Activated naive CD4-positive, alpha-beta T cell treated with anti-CD3 and anti-CD28 coated beads, Interleukin-2, amount 50 U/mL, for 24 hours (primary cell): ENCODE results near the gene AMZ1.
A peak's percentile ranks its signal among the peaks of the same experiment; 100 is the strongest.

Source experiments
- H3K27ac Mint-ChIP-seq: one replicate; pipeline ENCODE4 v1.8.0; 2021; ENCODE audit warnings: mild to moderate bottlenecking, mixed read lengths
- H3K27me3 Mint-ChIP-seq: one replicate; pipeline ENCODE4 v1.8.0; 2021; ENCODE audit warnings: mixed read lengths
- H3K36me3 Mint-ChIP-seq: one replicate; pipeline ENCODE4 v1.8.0; 2021; ENCODE audit warnings: mixed read lengths
- H3K4me1 Mint-ChIP-seq: one replicate; pipeline ENCODE4 v1.8.0; 2021; ENCODE audit warnings: mixed read lengths
- H3K4me3 Mint-ChIP-seq: one replicate; pipeline ENCODE4 v1.8.0; 2021; ENCODE audit warnings: mild to moderate bottlenecking, mixed read lengths
- H3K9me3 Mint-ChIP-seq: one replicate; pipeline ENCODE4 v1.8.0; 2021; ENCODE audit warnings: mixed read lengths

AMZ1 gene

DNA sequence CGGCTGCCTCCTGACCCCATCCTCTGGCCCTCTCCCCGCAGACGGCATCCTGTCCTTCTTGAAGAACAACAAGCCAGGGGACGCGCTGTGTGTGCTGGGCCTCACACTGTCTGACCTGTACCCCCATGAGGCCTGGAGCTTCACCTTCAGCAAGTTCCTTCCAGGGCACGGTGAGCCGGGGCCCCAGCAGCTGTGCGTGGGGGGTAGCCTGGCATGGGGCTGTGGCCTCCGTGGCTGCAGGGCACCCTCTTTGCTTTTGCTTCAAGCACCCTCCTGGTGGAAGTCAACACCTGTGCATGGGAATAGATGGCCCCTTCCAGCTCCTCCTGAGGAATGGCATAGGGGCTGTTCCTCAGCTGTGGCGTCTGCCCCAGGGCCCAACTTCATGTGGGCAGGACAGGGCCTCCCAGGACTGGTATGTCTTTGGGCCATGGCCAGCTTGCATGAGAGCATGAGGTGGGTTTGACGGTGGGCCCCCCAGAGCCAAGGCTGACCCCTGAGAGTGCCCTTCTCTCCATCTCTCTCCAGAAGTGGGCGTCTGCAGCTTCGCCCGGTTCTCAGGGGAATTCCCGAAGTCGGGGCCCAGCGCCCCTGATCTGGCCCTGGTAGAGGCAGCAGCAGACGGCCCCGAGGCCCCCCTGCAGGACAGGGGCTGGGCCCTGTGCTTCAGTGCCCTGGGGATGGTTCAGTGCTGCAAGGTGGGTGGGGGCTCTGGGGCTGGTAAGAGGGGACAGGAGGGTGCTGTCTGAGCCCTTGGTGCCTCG is 20.7 kb downstream of the AMZ1 start:
- Mint-ChIP-seq H3K36me3 (no peaks in the 10 kb centered on the region), H3K4me1 (peaks cover 23% of the 10 kb centered on the region), H3K9me3 (no peaks in the 10 kb centered on the region), H3K27me3 (no peaks in the 10 kb centered on the region), H3K4me3 (no peak overlapping the region), H3K27ac (no peak overlapping the region)

DNA sequence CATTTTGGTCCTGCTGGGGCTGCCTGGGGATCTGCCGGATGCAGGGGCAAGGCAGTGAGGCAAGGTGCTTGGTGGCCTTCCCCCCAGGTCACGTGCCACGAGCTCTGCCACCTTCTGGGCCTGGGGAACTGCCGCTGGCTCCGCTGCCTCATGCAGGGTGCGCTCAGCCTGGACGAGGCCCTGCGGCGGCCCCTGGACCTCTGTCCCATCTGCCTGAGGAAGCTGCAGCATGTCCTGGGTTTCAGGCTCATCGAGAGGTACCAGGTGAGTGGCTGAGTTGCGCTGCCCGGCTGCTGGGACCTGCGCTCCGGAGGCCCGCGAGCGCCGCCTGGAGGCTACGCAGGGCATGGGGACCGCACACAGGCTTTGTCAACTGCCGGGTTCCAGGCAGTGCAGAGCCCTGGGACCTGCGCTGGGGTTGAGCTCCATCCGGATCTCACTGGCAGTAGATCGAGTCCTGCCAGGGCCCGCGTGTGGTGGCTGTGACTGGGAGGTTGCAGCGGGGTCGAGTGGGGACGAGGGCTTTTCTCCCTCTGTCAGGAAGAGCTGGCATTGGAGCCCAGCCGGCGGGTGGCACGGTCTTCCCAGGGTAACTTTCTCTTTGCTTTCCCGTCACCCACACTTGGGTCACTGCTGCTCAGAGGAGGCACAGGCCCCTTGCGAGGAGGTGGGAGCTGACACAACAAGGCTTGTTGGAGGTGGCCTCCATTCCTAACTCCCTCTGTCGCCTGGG is 21.7 kb downstream of the AMZ1 start:
- peak overlapping the region; percentile 35 for H3K27ac Mint-ChIP-seq
- no peaks in the 10 kb centered on the region for H3K9me3 Mint-ChIP-seq
- H3K4me3 Mint-ChIP-seq, result peak overlapping the region; percentile 62
- H3K27me3 Mint-ChIP-seq, result no peaks in the 10 kb centered on the region
- H3K36me3 Mint-ChIP-seq, result no peaks in the 10 kb centered on the region
- peaks cover 32% of the 10 kb centered on the region for H3K4me1 Mint-ChIP-seq

GRCh38 chr7:2710286-2710655 is 22.3 kb downstream of the AMZ1 start:
- Mint-ChIP-seq H3K4me3 (peak overlapping the region; percentile 4), H3K4me1 (peaks cover 38% of the 10 kb centered on the region), H3K9me3 (no peaks in the 10 kb centered on the region), H3K27me3 (peaks cover 2% of the 10 kb centered on the region), H3K27ac (no peak overlapping the region), H3K36me3 (no peaks in the 10 kb centered on the region)

DNA sequence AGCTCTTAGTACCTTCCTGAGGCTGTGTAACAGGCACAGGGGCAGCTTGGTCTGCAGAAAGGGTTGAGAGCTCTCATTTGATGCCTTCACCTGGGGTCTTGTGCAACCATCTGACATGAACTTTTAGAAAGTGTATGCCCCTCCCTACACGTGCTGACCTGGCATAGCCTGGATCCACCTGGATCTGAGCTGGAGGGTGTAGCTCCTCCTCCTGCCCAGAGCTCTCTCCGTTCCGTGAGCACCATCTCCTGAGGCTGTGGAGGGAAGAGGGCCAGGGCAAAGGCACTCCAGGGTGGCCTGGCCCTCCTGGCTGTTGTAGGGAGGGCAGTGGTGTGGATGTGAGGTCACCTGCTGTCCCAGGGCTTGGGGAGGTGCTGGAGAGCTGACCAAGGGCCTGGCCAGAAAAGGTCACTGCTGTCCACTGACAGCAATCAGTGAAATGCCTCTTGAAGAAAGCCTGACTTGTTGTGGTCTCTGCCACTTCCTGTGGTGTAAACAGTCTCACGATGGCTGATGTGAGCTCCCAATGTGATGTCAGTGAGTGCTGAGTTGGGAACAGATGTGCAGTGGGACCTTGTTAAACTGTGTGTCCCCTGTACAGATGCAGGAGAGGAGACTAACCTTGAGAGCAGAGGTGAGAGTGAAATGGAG is 23.0 kb downstream of the AMZ1 start:
- H3K4me3 Mint-ChIP-seq, result peak overlapping the region; percentile 5
- H3K36me3 Mint-ChIP-seq, result no peaks in the 10 kb centered on the region
- H3K27ac Mint-ChIP-seq, result peak overlapping the region; percentile 51
- peaks cover 45% of the 10 kb centered on the region for H3K4me1 Mint-ChIP-seq
- H3K9me3 Mint-ChIP-seq, result no peaks in the 10 kb centered on the region
- peaks cover 3% of the 10 kb centered on the region for H3K27me3 Mint-ChIP-seq

DNA sequence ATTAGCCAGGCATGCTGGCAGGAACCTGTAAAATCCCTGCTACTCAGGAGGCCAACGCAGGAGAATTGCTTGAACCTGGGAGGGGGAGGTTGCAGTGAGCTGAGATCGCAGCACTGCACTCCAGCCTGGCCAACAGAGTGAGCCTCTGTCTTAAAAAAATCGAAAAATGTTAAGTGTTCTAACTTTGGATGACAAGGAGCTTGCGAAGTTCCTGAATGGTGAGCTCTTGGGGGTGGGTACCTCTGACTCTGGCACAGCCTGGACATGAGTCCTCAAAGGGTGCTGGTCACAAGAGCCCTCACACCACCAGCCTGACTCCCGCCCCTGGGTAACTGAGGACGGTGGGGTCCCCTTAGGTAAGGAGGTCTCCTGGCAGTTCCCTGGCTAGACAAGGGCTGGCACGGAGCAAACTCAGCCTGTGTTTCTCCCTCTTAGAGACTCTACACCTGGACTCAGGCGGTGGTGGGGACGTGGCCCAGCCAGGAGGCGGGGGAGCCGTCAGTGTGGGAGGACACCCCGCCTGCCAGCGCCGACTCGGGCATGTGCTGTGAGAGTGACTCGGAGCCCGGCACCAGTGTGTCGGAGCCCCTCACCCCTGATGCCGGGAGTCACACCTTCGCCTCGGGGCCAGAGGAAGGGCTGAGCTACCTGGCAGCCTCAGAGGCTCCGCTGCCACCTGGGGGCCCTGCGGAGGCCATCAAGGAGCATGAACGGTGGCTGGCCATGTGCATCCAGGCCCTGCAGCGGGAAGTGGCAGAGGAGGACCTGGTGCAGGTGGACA is 24.1 kb downstream of the AMZ1 start:
- Mint-ChIP-seq H3K27ac (no peak overlapping the region), H3K27me3 (peaks cover 3% of the 10 kb centered on the region), H3K36me3 (no peaks in the 10 kb centered on the region), H3K4me3 (no peak overlapping the region), H3K9me3 (no peaks in the 10 kb centered on the region), H3K4me1 (peaks cover 56% of the 10 kb centered on the region)

DNA sequence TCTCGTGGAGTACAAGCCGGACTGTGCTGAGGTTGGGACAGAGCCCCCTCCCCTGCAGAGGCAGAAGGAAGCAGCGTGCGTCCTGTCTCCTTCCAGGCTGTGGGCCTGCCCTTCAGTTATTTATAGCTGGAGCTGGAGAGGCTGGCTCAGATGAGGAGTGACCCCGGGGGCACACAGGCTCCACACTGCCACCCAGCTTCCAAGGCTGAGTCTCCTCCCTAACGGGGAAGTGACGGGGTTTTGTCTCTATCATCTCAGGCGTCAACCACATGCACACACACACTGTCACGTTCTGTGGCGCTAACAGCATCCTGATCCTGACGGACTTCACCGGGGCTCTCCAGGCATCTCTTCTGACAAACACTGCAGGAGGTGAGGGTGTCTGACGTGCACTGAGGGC is 25.4 kb downstream of the AMZ1 start:
- Mint-ChIP-seq H3K9me3 (no peaks in the 10 kb centered on the region), H3K27me3 (peaks cover 3% of the 10 kb centered on the region), H3K4me1 (peaks cover 67% of the 10 kb centered on the region), H3K4me3 (no peak overlapping the region), H3K27ac (no peak overlapping the region), H3K36me3 (no peaks in the 10 kb centered on the region)

GRCh38 chr7:2713978-2714377 is 26.0 kb downstream of the AMZ1 start:
- Mint-ChIP-seq H3K9me3 (no peaks in the 10 kb centered on the region), H3K4me3 (no peak overlapping the region), H3K27ac (no peak overlapping the region), H3K4me1 (peaks cover 73% of the 10 kb centered on the region), H3K27me3 (peaks cover 3% of the 10 kb centered on the region), H3K36me3 (no peaks in the 10 kb centered on the region)

DNA sequence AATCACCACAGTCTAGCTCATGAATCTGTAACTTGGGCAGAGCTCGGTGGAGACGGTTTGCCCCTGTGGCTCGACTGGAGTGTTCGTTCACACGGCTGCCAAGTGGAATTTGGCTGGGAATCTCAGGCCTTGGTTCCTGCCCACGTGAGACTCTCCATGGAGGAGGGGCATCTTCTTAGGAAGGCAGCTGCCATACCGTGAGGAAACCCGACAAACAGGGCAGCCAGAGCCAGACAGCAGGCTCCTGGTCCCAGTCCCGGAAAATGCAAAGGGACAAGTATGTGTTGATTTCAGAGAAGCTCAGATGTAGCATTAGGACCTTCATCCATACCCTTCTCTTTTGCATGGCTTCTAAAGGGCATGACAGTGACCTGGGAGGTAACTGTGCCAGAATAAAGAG is 26.6 kb downstream of the AMZ1 start:
- Mint-ChIP-seq H3K27ac (peak overlapping the region; percentile 46), H3K4me1 (peaks cover 71% of the 10 kb centered on the region), H3K9me3 (no peaks in the 10 kb centered on the region), H3K4me3 (no peak overlapping the region), H3K27me3 (peaks cover 3% of the 10 kb centered on the region), H3K36me3 (no peaks in the 10 kb centered on the region)

DNA sequence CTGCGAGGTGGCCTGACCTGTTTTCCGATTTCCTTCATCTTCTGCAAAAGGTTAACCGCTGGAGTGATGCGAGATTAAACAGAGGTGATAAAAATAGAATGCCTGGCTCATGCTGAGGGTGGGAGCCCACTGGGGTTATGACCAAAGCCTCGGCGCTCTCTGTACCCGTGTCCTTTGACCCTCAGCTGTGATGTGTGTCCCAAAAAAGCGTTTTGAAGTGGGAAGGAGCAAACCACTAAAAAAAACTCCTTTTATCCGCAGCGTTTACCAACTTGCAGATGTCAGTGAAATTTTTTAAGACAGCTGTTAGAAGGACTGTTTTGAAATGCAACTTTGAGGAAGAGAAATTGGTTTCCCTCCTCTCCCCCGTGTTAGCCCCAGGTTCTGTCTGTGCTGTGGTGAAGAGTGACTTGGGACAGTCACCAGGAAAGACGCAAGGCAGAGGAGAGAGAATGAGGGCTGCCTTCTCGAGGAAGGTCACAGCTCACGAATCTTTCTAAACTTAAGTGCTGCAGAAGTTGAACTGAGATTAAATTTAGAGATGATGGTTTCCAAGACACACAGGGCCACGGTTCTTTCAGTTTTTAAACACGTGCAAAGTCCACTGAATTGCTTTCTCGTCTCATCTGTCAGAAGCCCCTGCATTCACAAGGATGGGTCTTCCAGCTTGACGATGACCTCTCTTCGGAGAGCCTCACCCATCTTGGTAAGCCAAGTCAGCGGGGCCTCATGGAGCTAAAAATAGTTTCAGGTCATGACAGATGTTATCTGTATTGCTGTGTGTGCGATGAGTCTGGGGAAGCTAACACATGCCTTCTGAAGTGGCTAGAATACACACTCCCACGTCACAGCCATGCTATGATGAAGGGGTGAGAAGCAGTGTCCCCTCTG is 27.6 kb downstream of the AMZ1 start:
- no peaks in the 10 kb centered on the region for H3K36me3 Mint-ChIP-seq
- peaks cover 68% of the 10 kb centered on the region for H3K4me1 Mint-ChIP-seq
- H3K27ac Mint-ChIP-seq, result peak overlapping the region; percentile 19
- H3K27me3 Mint-ChIP-seq, result peaks cover 3% of the 10 kb centered on the region
- H3K4me3 Mint-ChIP-seq, result peak overlapping the region; percentile 64
- H3K9me3 Mint-ChIP-seq, result no peaks in the 10 kb centered on the region

DNA sequence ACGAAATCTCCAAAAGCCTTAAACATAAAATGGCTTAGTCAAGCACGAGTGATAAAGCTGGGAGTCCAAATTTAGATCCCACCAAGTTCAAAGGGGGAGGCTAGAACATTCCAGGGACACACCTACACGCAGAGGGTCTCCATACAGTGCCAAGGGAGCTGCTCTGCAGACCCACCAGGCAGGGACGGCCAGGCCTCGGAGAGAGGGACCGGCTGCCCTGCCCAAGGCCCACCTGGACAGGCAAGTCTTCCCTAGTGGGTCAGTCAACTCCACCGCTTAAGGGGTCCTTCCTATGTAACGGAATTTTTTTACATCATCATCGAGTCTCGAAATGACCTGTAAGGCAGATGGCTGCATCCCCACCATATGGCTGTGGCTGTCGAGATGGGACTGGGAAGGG is 28.5 kb downstream of the AMZ1 start:
- no peaks in the 10 kb centered on the region for H3K36me3 Mint-ChIP-seq
- H3K4me3 Mint-ChIP-seq, result peak overlapping the region; percentile 64
- peaks cover 3% of the 10 kb centered on the region for H3K27me3 Mint-ChIP-seq
- H3K27ac Mint-ChIP-seq, result no peak overlapping the region
- H3K9me3 Mint-ChIP-seq, result no peaks in the 10 kb centered on the region
- peaks cover 64% of the 10 kb centered on the region for H3K4me1 Mint-ChIP-seq

DNA sequence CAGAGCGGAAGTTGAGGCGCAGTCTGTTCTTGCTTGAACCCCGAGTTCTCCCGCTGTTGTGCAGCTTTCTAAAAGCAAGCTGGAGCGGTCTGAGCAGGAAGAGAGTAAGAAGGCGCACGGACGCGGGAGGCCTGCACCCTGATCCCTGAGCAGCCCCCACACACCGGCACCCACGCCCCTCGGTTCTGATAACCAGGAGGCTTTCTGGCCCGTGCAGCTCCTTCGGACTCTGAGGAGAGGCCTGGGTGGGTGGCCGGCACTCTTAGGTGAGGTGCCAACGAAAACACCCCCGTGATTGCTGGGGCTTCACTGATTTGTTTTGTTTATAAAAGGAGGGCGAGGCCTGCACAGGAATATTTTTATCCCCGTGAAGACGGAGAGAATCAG is 28.9 kb downstream of the AMZ1 start:
- no peak overlapping the region for H3K4me3 Mint-ChIP-seq
- H3K4me1 Mint-ChIP-seq, result peaks cover 64% of the 10 kb centered on the region
- no peaks in the 10 kb centered on the region for H3K9me3 Mint-ChIP-seq
- no peaks in the 10 kb centered on the region for H3K36me3 Mint-ChIP-seq
- H3K27me3 Mint-ChIP-seq, result peaks cover 3% of the 10 kb centered on the region
- H3K27ac Mint-ChIP-seq, result no peak overlapping the region

- H3K27ac Mint-ChIP-seq, result peak overlapping the region; percentile 35
- peaks cover 3% of the 10 kb centered on the region for H3K27me3 Mint-ChIP-seq
- H3K9me3 Mint-ChIP-seq, result no peaks in the 10 kb centered on the region
- H3K4me3 Mint-ChIP-seq, result peak overlapping the region; percentile 26
- H3K36me3 Mint-ChIP-seq, result no peaks in the 10 kb centered on the region
- peaks cover 64% of the 10 kb centered on the region for H3K4me1 Mint-ChIP-seq
Measured at GRCh38 chr7:2717293-2718261, 29.6 kb downstream of the AMZ1 start.

DNA sequence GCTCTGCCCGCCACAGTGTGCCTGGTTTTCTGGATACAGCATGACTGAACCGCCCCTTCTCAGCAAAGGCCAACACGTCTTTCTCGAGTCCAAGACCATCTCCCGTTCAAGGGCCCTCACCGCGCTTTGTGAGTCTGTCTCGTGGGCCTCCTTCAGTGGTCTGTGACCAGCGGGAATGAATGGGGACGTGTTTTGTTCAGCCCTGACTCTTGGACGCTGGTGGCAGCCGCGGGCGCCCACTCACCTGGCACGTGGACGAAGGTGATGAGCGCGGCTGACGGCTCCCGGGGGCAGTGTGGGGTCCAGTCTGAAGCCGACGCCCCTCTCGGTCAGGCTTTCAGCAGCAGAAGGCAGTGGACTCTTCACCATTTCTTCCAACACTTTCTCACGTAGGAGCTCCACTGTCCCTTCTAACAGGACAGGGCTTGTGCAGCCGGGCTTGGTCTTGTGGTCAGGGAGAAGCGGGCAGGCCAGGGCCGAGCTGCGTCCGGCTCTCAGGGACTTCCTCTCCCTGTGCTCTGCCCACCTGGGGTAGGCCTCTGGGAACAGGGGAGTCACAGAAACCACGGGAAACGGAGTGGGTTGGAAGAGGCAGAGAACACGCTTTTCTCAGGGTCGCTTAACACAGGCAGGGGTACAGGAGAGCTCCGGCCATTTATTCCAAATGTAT is 30.4 kb downstream of the AMZ1 start:
- H3K4me3 Mint-ChIP-seq, result no peak overlapping the region
- peaks cover 64% of the 10 kb centered on the region for H3K4me1 Mint-ChIP-seq

More for the DNA sequence above, 30.4 kb downstream of the AMZ1 start:
- H3K27ac Mint-ChIP-seq, result peak overlapping the region; percentile 47
- no peaks in the 10 kb centered on the region for H3K36me3 Mint-ChIP-seq
- H3K27me3 Mint-ChIP-seq, result peaks cover 3% of the 10 kb centered on the region
- no peaks in the 10 kb centered on the region for H3K9me3 Mint-ChIP-seq
